K562 (cell line): ENCODE measurements around the gene ADGRB2. TPM values are rescaled to one million over a fixed set of nuclear protein-coding genes. Genes with fewer than 3 reads are reported as not detected.

Experiments used
- ARID3B ChIP-seq: fragments of 250-450 bp; sonication (Bioruptor Pico); IDR thresholded peaks from 2 replicates; pipeline ENCODE4 v1.4.0; 2020; ENCODE audit warnings: borderline replicate concordance
- GABPA ChIP-seq: fragments of 200-800 bp; sonication (Bioruptor generic); conservative IDR thresholded peaks from 2 replicates; pipeline ENCODE4 v1.6.1; 2016; ENCODE audit warnings: low read depth, missing genetic modification characterization, missing compliant biosample characterization
- GTF3C2 ChIP-seq: IDR thresholded peaks from 3 replicates; pipeline ENCODE4 v1.6.1; 2011; ENCODE audit warnings: borderline replicate concordance, mild to moderate bottlenecking, moderate library complexity; ENCODE audit not compliant: insufficient read length; ENCODE audit errors: extremely low read depth
- HOXB6 ChIP-seq: fragments of 250-450 bp; sonication (Bioruptor Pico); IDR thresholded peaks from 2 replicates; pipeline ENCODE4 v1.5.1; 2022; ENCODE audit warnings: mild to moderate bottlenecking, borderline replicate concordance
- KLF1 ChIP-seq: fragments of 450-650 bp; IDR thresholded peaks from 2 replicates; pipeline ENCODE4 v1.6.1; 2016; ENCODE audit warnings: missing genetic modification characterization, missing compliant biosample characterization
- PREB ChIP-seq: sonication (generic); formaldehyde crosslinking; IDR thresholded peaks from 2 replicates; pipeline ENCODE4 v1.8.1; 2023; ENCODE audit warnings: mild to moderate bottlenecking, missing genetic modification reagents
- PTBP1 ChIP-seq: fragments of 200-400 bp; formaldehyde crosslinking; IDR thresholded peaks from 2 replicates; pipeline ENCODE4 v1.6.1; 2017; ENCODE audit warnings: low read depth, low read length
- SAFB ChIP-seq: fragments of 200-400 bp; formaldehyde crosslinking; IDR thresholded peaks from 2 replicates; pipeline ENCODE4 v1.6.1; 2017; ENCODE audit warnings: low read depth, low read length, borderline replicate concordance
- SFPQ ChIP-seq: fragments of 200-400 bp; formaldehyde crosslinking; IDR thresholded peaks from 2 replicates; pipeline ENCODE4 v1.6.1; 2017; ENCODE audit warnings: mild to moderate bottlenecking, low read depth, low read length, moderate library complexity
- SMARCC2 ChIP-seq: fragments of 450-650 bp; IDR thresholded peaks from 2 replicates; pipeline ENCODE4 v1.6.1; 2017; ENCODE audit warnings: antibody characterized with exemption, moderate library complexity, mild to moderate bottlenecking, low read depth
- SRF ChIP-seq, 2 experiments: fragments of 250-450, 450-650 bp in 1 of 2; sonication (Bioruptor Pico) in 1 of 2; sonication (generic) in 1 of 2; formaldehyde crosslinking; IDR thresholded peaks; 2 replicates each; pipeline versions ENCODE4 v1.5.0 to v1.5.1; 2020 to 2022; ENCODE audit warnings: mild to moderate bottlenecking in 1 of 2, missing genetic modification reagents in 1 of 2
- TAF15 ChIP-seq: fragments of 200-400 bp; formaldehyde crosslinking; IDR thresholded peaks from 2 replicates; pipeline ENCODE4 v1.6.1; 2017; ENCODE audit warnings: mild to moderate bottlenecking, low read depth, low read length, moderate library complexity
- TGIF2 ChIP-seq: sonication (generic); formaldehyde crosslinking; IDR thresholded peaks from 2 replicates; pipeline ENCODE4 v1.8.1; 2022; ENCODE audit warnings: mild to moderate bottlenecking, missing genetic modification reagents, moderate library complexity
- VEZF1 ChIP-seq: fragments of 200-800 bp; sonication (Bioruptor generic); IDR thresholded peaks from 2 replicates; pipeline ENCODE4 v1.6.1; 2017; ENCODE audit warnings: missing genetic modification characterization, missing compliant biosample characterization
- ZFX ChIP-seq: sonication (generic); formaldehyde crosslinking; IDR thresholded peaks from 2 replicates; pipeline ENCODE4 v1.8.0; 2022; ENCODE audit warnings: mild to moderate bottlenecking, missing genetic modification reagents, moderate library complexity
- ZNF175 ChIP-seq: fragments of 200-800 bp; sonication (Bioruptor generic); IDR thresholded peaks from 2 replicates; pipeline ENCODE4 v1.6.1; 2016; ENCODE audit warnings: low read depth, mild to moderate bottlenecking, missing genetic modification characterization, missing compliant biosample characterization
- ZNF444 ChIP-seq: fragments of 250-450 bp; sonication (Bioruptor Pico); IDR thresholded peaks from 2 replicates; pipeline ENCODE4 v1.4.0; 2020; ENCODE audit warnings: mild to moderate bottlenecking, moderate library complexity
- polyA plus RNA-seq, 8 experiments: library from polyadenylated mRNA; depleted of rRNA in 4 of 8; stranded (reverse) in 5 of 8; unstranded in 3 of 8; fragments of >200 nt; fragmentation: Nextera tagmentation in 2 of 8; fragmentation: Illumina TruSeq in 1 of 8; extraction: Ambion mirVana in 2 of 8; extraction: Trizol in 1 of 8; gene quantifications; 2 replicates each; pipeline versions ENCODE4 v1.2.1 to v1.2.3, GENCODE V29; 2011 to 2014; ENCODE audit warnings: inconsistent platforms in 1 of 8, missing spikeins in 1 of 8
- total RNA-seq, 7 experiments: library from RNA; depleted of rRNA in 6 of 7; stranded (reverse); fragments of >200 nt in 6 of 7; fragmentation: Illumina TruSeq in 2 of 7; extraction: Trizol in 2 of 7; gene quantifications; 2 replicates each; pipeline versions ENCODE4 v1.2.1 to v1.2.3, GENCODE V29; 2011 to 2021; ENCODE audit warnings: low replicate concordance in 1 of 7

ADGRB2 gene
- total and polyA plus RNA-seq, 9 of the 15 experiments (the other 6 are each of a cell fraction or from before 2014, with no cell fraction given): 0.04 to 0.23 (median 0.20) TPM; not detected in 2

- TF ChIP-seq PREB (CRISPR knock-in tag) (no peak), SRF (CRISPR knock-in tag; IDR thresholded peaks at IDR 0.05) (no peak), HOXB6 (CRISPR knock-in tag) (no peak), GTF3C2 (no peak), SMARCC2 (no peak), ZNF175 (no peak), ZNF444 (no peak), KLF1 (tag) (no peak), ARID3B (CRISPR knock-in tag) (no peak), SAFB (no peak), TGIF2 (CRISPR knock-in tag) (no peak), ZFX (CRISPR knock-in tag) (no peak; the same call in 1 of the 2 replicates), VEZF1 (no peak), GABPA (tag) (no peak), SFPQ (no peak), TAF15 (no peak), PTBP1 (no peak)
Measured at GRCh38 chr1:31715087-31715872, 48.9 kb downstream of the ADGRB2 start (continued).
